Measurements from ENCODE around the gene NUTF2.
"Not testable (repeated sequence)": the region's sequence is repeated elsewhere in the genome, so short reads cannot be mapped to it uniquely, and the experiment has no call there.

NUTF2 gene

DNA sequence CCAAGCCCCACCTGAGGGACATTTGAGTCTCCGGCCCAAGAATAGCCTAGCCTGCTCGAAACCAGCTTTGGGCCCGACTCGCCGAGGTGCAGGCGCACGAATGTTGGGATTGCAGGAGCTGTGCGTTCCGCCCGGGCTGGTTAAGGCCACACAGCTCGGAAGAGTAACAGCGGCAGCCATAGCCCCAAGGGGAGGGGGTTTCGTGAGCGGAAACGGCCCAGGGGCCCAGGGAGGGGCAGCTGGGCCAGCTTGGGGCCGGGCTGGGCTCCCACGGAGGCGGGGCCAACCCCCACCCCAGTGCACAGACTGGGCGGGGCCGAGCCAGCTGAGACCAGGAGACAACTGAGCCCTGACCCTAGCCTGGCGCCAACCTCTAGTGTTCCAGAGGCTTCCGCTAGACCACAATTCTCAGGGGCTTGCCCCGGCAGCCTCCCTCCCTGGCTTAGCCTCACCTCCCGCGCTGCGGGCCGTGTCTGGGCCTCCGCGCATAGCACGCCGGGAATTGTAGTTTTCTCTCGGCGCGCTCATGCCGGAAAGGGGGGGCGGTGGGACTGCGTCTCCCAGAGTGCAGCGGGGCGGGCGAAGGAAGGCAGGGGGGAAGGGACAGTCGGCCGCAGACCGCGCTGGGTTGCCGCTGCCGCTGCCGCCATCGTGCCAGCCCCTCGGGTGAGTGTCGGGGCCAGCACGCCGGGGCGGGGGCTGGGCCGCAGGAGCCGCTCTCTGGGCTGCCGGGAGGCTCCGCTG is at the start of gene NUTF2:
NUTF2 (plus strand) TSS at position 614 of the 744 bp plus-strand sequence. CDS start 18,198 bp downstream, outside the sequence.
- peak; percentile 98 for DNase-seq

DNA sequence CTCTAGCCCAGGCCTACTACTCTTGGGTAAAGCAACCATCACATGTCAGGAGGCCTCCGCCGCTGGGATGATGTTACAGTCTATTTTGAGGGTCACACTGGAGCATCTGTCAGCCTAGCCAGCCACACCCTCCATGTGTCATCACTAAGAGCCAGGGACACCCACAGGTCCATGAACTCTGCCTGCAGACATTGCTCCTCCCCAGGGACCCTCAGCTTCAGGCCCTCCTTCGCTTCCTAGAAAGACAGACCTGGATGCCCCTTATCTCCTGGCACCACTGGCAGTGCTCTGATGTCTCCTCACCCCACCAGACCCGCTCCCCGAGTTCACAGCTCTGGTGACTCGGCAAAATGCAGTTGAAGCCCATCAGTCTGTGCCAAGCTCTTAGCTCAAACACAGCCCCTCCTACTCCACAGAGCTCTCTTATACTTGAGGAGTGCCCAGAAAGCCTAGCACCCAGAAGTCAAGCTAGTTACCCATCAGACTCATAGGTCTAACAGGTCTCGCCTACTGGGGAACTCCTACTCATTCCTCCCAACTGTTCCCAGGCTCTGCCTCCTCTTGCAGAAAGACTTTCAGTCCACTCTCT is 46.3 kb upstream of the NUTF2 start:
- no peak for DNase-seq

DNA sequence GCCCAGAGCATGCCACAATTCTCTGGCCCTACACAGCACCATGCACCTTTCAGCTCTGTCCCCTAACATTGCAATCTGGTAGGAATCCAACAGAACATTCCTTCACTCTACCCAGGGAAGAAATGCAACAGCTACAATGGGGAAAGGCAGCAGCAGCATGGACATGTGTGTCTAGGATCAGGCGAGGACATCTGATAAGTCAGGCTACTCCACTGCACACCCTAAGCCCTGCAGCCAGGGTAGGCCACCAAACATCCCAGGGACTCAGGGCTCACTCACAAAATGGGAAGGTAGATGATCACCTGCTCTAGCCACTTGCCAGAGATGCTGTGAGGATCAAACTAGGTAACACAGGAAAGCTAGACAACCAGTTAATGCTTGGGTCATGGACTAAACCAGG is 45.5 kb upstream of the NUTF2 start:
- DNase-seq: no peak

DNA sequence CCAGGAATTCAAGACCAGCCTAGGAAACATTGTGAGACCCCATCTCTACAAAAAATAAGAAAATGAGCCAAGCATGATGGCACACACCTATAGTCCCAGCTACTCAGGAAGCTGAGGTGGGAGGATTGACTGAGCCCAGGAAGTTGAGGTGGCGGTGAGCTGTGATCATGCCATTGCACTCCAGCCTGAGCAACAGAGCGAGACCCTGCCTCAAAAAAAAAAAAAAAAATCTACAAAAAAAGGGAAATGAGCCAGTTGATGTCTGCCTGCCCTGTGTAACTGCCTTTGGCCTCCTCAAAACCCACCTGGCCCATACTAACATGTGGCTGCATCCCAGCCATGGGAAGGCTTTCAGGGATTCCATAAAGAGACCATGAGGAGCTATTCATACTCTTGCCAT is 44.9 kb upstream of the NUTF2 start:
- DNase-seq: peak; percentile 73

DNA sequence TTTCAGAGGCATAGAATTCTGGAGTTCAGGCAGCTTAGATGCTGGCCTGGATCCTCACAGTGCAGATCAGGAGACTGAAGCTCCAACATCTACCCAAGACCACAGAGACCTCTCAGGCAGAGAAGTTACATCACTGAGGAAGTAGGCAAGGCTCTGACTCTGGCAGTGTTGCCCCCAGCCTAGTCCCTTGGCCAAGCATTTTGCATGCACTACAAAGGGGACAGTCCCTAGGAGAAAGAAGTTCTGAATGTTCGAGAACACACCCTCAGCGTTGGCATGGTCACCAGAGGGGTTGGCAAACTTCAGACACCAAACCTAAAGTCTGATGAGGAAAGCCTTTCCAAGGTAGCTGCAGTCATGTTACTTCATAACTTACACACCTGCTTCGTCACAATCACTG is 42.8 kb upstream of the NUTF2 start:
- DNase-seq: no peak

DNA sequence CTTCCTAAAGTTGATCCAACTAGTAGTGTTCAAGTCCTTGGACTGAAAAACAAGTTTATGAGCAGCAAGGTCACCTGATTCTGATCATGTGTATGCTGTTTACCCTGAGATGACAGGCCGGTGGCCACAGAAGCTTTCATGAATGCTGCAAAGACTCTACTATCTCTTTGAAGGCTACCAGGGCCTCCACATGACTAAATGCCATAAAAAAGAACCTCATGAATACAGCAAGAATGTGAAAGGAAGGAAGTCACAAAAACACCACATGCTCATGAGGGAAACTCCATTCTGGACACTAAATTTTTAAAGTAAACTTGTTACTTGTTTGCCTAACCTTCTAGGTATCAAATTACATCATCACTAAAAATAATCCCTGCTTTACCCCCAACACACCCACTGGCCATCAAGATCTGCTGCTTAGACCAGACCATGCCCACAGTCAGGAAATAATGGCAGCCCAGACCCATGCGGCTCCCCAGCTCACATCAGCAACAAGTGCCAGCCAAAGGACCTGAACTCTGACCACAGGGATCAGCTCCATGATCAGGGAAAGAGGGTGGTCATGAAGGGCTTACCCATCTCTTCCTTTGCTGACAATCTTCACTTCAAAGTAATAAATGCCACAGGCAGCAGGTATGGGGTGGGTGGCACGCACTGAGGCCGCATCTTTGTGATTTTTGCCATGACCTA is 41.7 kb upstream of the NUTF2 start:
- DNase-seq: no peak

DNA sequence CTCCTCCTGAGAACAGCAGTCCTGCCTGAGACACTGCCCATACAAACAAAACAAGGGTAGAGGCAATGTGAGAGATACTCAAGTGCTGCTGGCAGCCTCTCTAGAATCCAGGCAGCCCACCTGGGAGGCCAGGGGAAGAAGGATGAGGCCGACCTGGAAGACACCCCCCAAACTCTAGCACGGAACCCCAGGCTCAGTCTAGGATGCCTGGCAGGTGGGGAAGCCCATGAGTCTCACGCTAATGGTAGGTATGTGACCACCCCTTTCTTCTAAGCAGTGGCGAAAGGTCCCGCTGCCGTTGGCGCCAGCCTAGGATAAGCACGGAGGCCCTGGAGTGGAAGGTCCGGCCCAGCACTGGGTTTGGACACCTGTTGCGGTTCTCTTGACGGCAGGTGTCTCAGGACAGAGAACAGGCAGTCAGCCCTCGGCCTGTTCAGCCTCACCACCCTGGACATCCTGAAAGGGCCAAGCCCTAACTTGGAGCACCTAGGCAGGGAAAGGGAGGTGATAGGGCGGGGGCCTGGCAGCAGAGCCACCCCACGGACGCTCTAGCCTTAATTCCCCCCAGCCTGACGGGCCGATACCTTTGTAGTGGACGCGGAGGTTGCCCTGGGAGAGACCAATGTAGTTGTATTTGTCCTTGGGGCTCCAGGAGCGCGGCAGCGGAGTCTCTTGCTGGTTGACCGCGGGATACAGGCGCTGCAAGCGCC is 40.9 kb upstream of the NUTF2 start:
- no peak for DNase-seq

DNA sequence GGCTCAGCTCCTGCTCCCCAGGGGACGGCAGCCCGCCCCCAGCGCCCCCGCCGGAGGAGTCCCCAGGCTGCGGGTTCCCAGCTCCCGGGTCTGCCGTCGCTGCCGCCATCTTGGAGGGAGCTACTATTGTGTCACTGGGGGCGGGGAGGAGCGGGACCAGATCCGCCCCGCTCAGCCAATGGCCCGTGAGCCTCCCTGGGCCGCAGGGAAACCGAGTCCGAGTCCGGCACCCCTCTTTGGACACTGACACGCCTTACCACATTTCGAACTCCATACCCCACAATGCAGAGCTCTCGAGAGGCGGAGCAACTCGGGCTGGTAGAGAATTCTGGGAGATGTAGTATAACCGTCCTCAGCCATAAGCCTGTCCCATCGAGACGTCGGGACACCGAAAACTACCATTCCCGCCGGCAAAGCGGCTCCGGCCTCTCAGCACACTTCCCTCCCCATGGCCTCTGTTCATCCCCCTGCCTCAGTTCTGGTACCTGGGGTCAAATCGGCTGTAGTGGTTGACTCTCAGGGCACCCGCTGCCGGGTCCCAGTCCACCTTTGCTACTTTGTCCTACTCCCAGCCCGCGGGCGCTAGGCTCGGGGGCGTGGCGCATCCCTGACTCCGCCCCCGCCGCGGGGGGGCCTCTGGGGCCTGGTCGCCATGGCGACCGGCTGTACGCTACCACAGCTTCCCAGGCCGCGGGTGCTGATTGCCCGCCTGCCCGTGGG is 40.1 kb upstream of the NUTF2 start, which contains the start of the genes RANBP10 and TSNAXIP1:
RANBP10 (minus strand) TSS at position 133 of the 720 bp plus-strand sequence; CDS start at position 109, 24 bp downstream.
TSNAXIP1 (plus strand) TSS at position 462 of the 720 bp plus-strand sequence. CDS start 261 bp downstream, outside the sequence.
- peak; percentile 99 for DNase-seq

DNA sequence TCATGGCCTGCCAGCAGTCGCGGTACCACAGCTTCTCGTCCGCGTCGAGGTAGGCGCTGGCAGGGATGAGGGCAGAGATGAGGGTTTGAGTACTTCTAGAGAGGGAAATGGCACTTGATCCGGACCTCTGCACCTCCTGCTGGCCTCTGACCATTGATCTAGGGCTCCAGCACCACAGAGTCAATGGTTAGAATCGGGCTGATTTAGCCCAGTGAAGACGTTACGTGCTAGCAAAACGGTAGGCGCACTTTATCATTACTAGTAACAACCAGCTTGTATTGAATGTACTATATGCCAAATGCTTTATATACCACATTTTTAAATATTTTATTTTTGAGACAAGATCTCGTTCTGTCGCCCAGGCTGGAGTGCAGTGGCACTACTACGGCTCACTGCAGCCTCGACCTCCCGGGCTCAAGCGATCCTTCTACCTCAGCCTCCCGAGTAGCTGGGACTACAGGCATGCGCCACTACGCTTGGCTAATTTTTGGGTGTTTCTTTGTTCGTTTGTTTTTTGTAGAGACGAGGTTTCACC is 39.5 kb upstream of the NUTF2 start:
- DNase-seq: no peak

DNA sequence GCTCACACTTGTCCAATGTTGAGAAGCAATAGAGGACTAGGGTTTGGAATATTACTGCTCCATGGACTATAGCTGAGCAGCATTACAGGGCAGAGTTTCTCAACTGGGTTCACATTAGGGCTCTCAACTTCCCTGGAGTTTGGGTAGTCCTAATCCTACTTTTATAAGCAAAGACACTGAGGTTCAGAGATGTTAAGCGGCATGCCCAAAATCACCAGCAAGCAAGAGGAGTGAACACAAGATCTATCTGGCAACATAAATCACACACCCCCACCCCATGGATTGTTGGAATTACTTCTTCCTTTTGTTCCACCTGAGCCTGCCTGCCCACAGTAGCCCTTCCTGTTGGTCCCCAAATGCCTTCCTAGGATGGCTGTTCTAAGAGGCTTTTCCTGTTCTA is 34.8 kb upstream of the NUTF2 start:
- DNase-seq: no peak

DNA sequence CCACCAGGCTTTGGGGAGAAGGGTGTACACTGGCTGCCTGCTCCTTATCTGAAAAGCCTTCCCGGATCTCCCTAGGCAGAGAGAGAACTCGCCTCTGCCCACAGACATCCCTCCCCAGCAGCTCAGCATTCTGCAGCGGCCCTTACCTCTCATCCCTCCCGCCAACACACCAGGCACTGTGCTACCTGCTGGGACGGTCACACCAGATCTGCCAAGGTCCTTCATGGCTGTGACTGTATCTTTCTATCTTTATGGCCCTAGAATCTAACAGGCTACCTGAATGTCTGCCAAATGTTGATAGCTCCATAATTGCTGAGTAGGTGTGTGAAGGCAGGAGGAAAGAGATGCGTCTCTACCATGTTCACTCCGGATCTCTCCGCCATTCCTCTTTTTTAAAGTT is 32.2 kb upstream of the NUTF2 start:
- no peak for DNase-seq

DNA sequence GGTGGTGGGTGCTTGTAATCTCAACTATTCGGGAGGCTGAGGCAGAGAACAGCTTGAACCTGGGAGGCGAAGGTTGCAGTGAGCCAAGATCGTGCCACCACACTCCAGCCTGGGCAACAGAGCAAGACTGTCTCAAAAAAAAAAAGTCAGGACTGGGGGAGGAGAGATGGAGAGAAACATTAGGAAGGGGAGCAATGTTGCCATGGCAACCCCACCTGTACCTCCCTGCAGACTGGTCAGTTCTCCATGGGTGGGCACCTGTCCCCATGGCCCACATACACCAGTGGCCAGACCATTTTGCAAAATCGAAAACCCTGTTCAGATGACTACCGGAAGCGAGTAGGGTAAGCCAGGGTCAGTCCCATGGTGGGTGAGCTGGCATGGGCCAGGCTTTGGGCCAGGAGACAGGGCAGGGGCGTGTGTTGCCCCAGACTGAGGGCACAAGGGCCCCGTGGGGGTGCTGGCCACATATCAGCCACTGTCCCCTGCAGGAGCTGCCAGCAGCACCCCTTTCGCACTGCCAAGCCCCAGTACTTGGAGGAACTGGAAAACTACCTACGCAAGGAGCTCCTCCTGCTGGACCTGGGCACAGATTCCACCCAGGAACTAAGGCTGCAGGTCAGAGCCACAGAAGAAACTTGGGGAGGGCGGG is 26.0 kb upstream of the NUTF2 start:
- DNase-seq: no peak

DNA sequence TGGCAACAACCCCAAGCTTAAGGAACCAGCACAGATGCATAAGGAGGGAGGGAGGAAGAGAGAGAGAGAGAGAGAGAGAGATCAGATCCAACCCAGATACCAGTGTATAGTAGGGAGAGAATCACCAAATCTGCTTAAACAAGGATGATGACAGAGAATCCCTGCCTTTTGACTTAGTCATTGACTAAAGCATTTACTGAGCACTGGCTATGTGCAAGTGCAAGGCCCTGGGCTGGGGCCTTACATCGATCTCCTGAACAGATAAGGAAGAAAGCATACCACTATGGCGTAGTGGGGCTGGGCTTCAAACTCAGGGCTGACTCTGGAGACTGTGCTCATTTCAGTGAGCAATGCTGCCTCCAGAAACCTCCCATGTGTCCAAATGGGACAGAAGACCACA is 24.2 kb upstream of the NUTF2 start:
- no peak for DNase-seq

DNA sequence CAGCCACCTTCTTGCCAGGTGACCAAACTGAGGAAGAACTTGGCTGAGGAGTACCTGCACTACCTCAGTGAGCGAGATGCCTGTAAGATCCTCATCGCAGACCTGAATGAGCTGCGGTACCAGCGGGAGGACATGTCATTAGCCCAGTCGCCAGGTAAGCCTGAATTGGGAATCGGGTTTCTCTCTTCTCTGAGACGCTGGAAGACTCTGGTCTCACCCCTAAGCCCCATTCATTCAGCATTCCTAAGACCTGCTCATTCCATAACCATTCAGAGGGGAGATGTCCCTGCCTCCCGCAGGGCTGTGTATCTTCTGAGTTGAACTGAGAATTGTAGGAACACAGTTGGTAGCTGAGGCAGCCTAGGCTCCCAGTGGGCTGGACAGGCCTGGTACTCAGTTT is 21.6 kb upstream of the NUTF2 start:
- no peak for DNase-seq

DNA sequence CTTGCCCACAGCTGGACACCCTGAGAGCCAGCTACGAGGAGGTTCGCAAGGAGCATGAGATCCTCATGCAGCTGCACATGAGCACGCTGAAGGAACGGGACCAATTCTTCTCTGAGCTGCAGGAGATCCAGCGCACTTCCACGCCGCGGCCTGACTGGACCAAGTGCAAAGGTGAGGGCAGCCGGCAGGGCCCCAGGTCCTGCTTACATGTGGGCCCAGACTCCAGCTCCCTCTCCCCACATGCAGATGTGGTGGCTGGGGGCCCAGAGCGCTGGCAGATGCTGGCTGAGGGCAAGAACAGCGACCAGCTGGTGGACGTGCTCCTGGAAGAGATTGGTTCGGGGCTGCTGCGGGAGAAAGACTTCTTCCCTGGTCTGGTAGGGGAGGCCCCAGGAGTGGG is 20.8 kb upstream of the NUTF2 start:
- DNase-seq: no peak

DNA sequence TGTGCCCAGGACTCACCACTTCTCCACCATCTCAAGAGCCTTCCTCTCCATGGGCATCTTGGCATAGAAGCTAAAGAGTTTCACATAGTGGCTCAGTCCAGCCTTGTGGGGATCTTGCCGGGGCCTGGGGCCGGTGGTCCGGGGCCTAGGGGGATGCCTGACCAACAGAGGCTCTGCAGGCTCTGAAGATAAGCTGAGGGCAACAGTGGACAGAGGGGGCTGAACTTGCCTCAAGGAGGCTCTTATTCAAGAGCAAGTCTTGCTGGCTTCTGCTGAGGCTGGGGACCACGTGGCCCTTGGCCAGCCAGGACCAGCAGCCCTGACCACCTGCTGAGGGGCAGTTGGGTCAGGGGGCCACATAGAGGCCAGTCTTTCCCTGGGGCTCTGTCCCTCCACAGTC is 18.1 kb upstream of the NUTF2 start:
- DNase-seq: no peak

DNA sequence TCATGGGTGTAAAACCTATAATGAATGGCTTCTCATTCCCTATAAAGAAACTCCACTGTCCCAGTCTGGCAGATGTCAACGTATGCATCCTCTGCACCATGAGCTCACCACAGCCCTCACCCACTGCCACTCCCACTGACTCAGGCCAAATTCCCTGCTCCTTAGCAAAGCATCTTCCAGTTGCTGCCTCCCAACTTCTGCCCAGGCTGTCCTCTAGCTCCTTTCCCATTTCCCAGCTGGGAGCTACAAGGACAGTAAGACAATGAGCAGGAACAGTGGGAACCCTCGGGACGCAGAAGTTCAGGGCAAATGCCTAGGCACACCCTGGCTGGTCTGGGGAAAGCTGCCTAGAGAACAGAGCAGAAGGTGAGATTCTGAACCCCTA is 13.7 kb upstream of the NUTF2 start:
- no peak for DNase-seq

DNA sequence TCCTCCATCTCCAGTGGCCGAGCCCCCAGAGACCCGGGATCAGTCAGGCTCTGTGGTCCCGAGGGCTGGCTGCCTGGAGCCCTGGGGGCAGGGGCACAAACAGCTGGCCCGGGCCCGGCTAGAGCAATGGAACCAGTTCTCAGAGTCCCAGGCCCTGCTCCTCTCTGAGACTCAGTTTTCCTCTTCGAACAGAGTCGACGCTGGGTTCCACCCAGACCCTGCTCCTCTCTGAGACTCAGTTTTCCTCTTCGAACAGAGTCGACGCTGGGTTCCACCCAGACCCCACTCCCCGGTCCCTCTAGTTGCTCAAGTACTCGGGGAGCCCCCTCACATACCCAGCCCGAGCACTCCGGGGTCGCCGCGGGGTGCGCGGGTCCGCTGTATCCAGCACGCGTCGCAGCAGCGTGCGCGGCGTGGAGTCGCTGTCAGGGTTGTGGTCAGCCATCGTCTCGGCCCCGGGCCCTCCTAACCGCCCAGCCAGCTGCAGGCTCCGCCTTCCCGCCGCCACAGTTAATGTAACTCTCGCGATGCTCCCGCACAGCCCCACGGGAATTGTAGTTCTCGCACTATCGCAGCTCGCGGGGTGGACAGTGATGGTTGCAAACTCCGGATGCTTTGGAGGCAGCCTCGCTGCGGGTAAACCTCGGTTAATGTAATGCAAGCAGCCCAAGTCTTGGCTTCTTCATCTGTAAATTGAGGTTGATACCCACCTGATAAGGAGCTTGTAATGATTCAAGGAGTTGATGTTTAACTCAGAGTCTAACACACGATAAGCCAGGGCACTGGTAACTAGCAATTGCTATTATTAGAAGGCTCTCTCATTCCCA is 13.1 kb upstream of the NUTF2 start:
- DNase-seq: peak; percentile 97

DNA sequence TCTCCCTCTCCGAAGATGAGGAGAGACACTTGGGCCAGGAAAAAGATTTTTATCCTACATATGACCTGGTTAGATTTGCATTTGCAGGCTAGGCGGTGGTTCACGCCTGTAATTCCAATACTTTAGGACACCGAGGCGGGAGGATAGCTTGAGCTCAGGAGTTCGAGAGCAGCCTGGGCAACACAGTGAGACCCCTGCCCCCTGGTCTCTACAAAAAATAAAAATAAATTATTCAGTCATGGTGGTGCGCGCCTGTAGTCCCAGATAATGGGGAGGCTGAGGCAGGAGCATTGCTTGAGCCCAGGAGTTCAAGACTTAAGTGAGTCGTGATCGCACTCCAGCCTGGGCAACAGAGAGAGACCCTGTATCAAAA is 12.5 kb upstream of the NUTF2 start:
- no peak for DNase-seq

DNA sequence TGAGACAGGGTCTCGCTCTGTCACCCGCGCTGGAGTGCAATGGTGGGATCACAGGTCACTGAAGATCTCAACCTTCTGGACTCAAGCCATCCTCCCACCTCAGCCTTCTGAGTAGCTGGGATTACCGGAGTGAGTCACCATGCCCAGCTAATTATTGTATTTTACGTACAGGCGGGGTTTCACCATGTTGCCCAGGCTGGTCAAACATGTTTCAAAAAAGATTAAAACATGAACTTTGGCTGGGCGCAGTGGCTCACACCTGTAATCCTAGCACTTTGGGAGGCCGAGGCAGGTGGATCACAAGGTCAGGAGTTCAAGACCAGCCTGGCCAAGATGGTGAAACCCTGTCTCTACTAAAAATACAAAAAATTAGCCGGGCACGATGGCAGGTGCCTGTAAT is 9.5 kb upstream of the NUTF2 start:
- not testable (repeated sequence) for DNase-seq

DNA sequence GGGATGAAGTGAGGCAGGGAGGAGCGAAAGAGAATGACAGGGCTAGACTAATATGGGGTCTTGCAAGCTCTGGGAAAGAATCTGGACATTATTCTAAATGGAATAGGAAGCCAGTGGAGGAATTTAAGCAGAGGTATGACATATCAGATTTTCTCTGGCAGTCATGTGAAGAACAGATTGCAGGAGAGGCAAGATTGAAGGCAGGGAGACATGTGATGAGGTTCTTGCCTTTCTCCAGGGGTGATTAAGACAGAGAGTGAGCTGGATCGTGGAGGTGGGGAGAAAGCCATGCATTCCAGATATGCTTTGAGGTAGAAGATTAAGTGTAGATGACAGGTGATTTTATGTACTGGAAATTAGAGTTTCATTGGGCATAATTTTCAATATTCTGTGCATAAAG is 8.9 kb upstream of the NUTF2 start:
- no peak for DNase-seq

All from activated effector memory CD4-positive, alpha-beta T cell treated with anti-CD3 and anti-CD28 coated beads, Interleukin-2, amount 50 U/mL, for 16 hours (primary cell).